Liver (tissue), 3 donors: ENCODE results near the gene RALGPS1.

Experiments used
- ATF3 ChIP-seq: IDR thresholded peaks from 2 replicates; pipeline ENCODE4 v1.6.1; 2016; ENCODE audit warnings: antibody characterized with exemption
- CTCF ChIP-seq: fragments of 150-350 bp; IDR thresholded peaks from 2 replicates; pipeline ENCODE4 v1.5.1; 2017; ENCODE audit warnings: improper control_type of control experiment, low read depth, low read length; ENCODE audit not compliant: missing input control
- EGR1 ChIP-seq, 2 donors: IDR thresholded peaks; 2 replicates each; pipeline ENCODE4 v1.6.1; 2016 to 2018; ENCODE audit warnings: antibody characterized with exemption in 2 of 2, low read depth in 2 of 2
- HNF4A ChIP-seq, 2 donors: conservative IDR thresholded peaks; 2 replicates each; pipeline ENCODE4 v1.6.1; 2016; ENCODE audit warnings: antibody characterized with exemption in 2 of 2, mild to moderate bottlenecking in 2 of 2
- JUND ChIP-seq, 2 donors: IDR thresholded peaks; 2 replicates each; pipeline ENCODE4 v1.6.1; 2016; ENCODE audit warnings: antibody characterized with exemption in 2 of 2
- MAX ChIP-seq: IDR thresholded peaks from 2 replicates; pipeline ENCODE4 v1.6.1; 2016; ENCODE audit warnings: antibody characterized with exemption
- RAD21 ChIP-seq, 2 donors: IDR thresholded peaks; 2 replicates each; pipeline ENCODE4 v1.6.1; 2016; ENCODE audit warnings: antibody characterized with exemption in 2 of 2, mild to moderate bottlenecking in 2 of 2
- REST ChIP-seq: IDR thresholded peaks from 2 replicates; pipeline ENCODE4 v1.6.1; 2016; ENCODE audit warnings: antibody characterized with exemption, mild to moderate bottlenecking
- RXRA ChIP-seq, 2 donors: IDR thresholded peaks; 2 replicates each; pipeline ENCODE4 v1.6.1; 2017 to 2018; ENCODE audit warnings: antibody characterized with exemption in 2 of 2, mild to moderate bottlenecking in 1 of 2
- SP1 ChIP-seq: IDR thresholded peaks from 2 replicates; pipeline ENCODE4 v1.6.1; 2018; ENCODE audit warnings: antibody characterized with exemption, mild to moderate bottlenecking
- TAF1 ChIP-seq: conservative IDR thresholded peaks from 2 replicates; pipeline ENCODE4 v1.6.1; 2016; ENCODE audit warnings: antibody characterized with exemption, mild to moderate bottlenecking
- YY1 ChIP-seq: IDR thresholded peaks from 2 replicates; pipeline ENCODE4 v1.6.1; 2016; ENCODE audit warnings: antibody characterized with exemption, mild to moderate bottlenecking
- donor health status: healthy.
- donor health status: healthy.

- no peak for TF ChIP-seq RAD21 (IDR thresholded peaks at IDR 0.05)
- TF ChIP-seq CTCF, result no peak
- TF ChIP-seq MAX, result no peak
- no peak for TF ChIP-seq TAF1
- no peak for TF ChIP-seq EGR1 (IDR thresholded peaks at IDR 0.05; ENCODE audit: low read depth in 2 of 2)
- no peak for TF ChIP-seq SP1
- no peak for TF ChIP-seq ATF3
- TF ChIP-seq HNF4A (conservative IDR thresholded peaks at IDR 0.05), result no peak
- no peak for TF ChIP-seq REST
- TF ChIP-seq YY1, result no peak
- TF ChIP-seq RXRA (IDR thresholded peaks at IDR 0.05), result no peak
- TF ChIP-seq JUND (IDR thresholded peaks at IDR 0.05), result no peak
Observed at GRCh38 chr9:126942399-126942798, 27.8 kb downstream of the RALGPS1 start.
